ENCODE results near the gene SOX5.
"Not testable (repeated sequence)": the region's sequence is repeated elsewhere in the genome, so short reads cannot be mapped to it uniquely, and the experiment has no call there.

The SOX5 gene

GRCh38 chr12:23756416-23756815 is 193.1 kb downstream of the SOX5 start:
- DNase-seq (ENCODE audit: low read depth in 2 of 2) = no peak

- DNase-seq (ENCODE audit: low read depth in 2 of 2) = no peak
Observed at GRCh38 chr12:23753628-23754365, 195.7 kb downstream of the SOX5 start.

GRCh38 chr12:23752245-23752644 is 197.2 kb downstream of the SOX5 start:
- DNase-seq (ENCODE audit: low read depth in 2 of 2) = no peak

GRCh38 chr12:23751641-23752040 is 197.8 kb downstream of the SOX5 start:
- no peak for DNase-seq (ENCODE audit: low read depth in 2 of 2)

- DNase-seq (ENCODE audit: low read depth in 2 of 2) = no peak
Observed at GRCh38 chr12:23750923-23751322, 198.5 kb downstream of the SOX5 start.

- DNase-seq (ENCODE audit: low read depth in 2 of 2) = no peak
Observed at GRCh38 chr12:23744696-23745095, 204.8 kb downstream of the SOX5 start.

GRCh38 chr12:23742574-23742973 is 206.9 kb downstream of the SOX5 start:
- no peak for DNase-seq (ENCODE audit: low read depth in 2 of 2)

- no peak for DNase-seq (ENCODE audit: low read depth in 2 of 2)
Observed at GRCh38 chr12:23731493-23731892, 218.0 kb downstream of the SOX5 start.

- DNase-seq (ENCODE audit: low read depth in 2 of 2) = no peak
Observed at GRCh38 chr12:23731035-23731434, 218.4 kb downstream of the SOX5 start.

- no peak for DNase-seq (ENCODE audit: low read depth in 2 of 2)
Observed at GRCh38 chr12:23729359-23729758, 220.1 kb downstream of the SOX5 start.

- DNase-seq (ENCODE audit: low read depth in 2 of 2) = no peak
Observed at GRCh38 chr12:23726646-23727045, 222.8 kb downstream of the SOX5 start.

GRCh38 chr12:23722655-23723054 is 226.8 kb downstream of the SOX5 start:
- no peak for DNase-seq (ENCODE audit: low read depth in 2 of 2)

GRCh38 chr12:23721268-23721667 is 228.2 kb downstream of the SOX5 start:
- no peak for DNase-seq (ENCODE audit: low read depth in 2 of 2)

- DNase-seq (ENCODE audit: low read depth in 2 of 2) = no peak
Observed at GRCh38 chr12:23719493-23719892, 230.0 kb downstream of the SOX5 start.

- DNase-seq (ENCODE audit: low read depth in 2 of 2) = not testable (repeated sequence)
Observed at GRCh38 chr12:23710361-23710760, 239.1 kb downstream of the SOX5 start.

GRCh38 chr12:23708185-23708837 is 241.2 kb downstream of the SOX5 start:
- no peak for DNase-seq (ENCODE audit: low read depth in 2 of 2)

GRCh38 chr12:23707270-23707669 is 242.2 kb downstream of the SOX5 start:
- DNase-seq (ENCODE audit: low read depth in 2 of 2) = no peak

GRCh38 chr12:23704992-23705943 is 244.2 kb downstream of the SOX5 start:
- DNase-seq (ENCODE audit: low read depth in 2 of 2) = no peak

GRCh38 chr12:23703051-23703450 is 246.4 kb downstream of the SOX5 start:
- DNase-seq (ENCODE audit: low read depth in 2 of 2) = no peak

GRCh38 chr12:23699031-23699430 is 250.4 kb downstream of the SOX5 start:
- no peak for DNase-seq (ENCODE audit: low read depth in 2 of 2)

- DNase-seq (ENCODE audit: low read depth in 2 of 2) = no peak
Observed at GRCh38 chr12:23694920-23695319, 254.6 kb downstream of the SOX5 start.

- no peak for DNase-seq (ENCODE audit: low read depth in 2 of 2)
Observed at GRCh38 chr12:23694307-23694706, 255.2 kb downstream of the SOX5 start.

All from stimulated activated CD4-positive, alpha-beta T cell treated with anti-CD3 and anti-CD28 coated beads, Interleukin-1b, Interleukin-23, amount 100 ng/mL, for 1 hour (primary cell).